Liver (tissue), 9 donors: ENCODE data around the gene NRSN2. TPM values are rescaled to one million over a fixed set of nuclear protein-coding genes. Genes with fewer than 3 reads are reported as not detected.
"Not testable (repeated sequence)": the region's sequence is repeated elsewhere in the genome, so short reads cannot be mapped to it uniquely, and the experiment has no call there.

Source experiments
- DNase-seq: peaks from one replicate; pipeline ENCODE4 v3.0.0-alpha.2; 2017; ENCODE audit warnings: low spot score
- H3K27ac ChIP-seq, 2 donors: one replicate each; pipeline ENCODE4 v1.7.0; 2013; ENCODE audit warnings: inconsistent platforms in 2 of 2, low read length in 2 of 2, control low read depth in 1 of 2, low read depth in 1 of 2, mild to moderate bottlenecking in 1 of 2
- H3K27me3 ChIP-seq, 4 donors: one replicate each; pipeline versions ENCODE4 v1.6.1 to v1.7.0; 2013; ENCODE audit warnings: low read length in 3 of 4, inconsistent platforms in 1 of 4, mild to moderate bottlenecking in 1 of 4, moderate library complexity in 1 of 4; ENCODE audit not compliant: control insufficient read depth in 4 of 4, insufficient read depth in 4 of 4
- H3K36me3 ChIP-seq, 4 donors: one replicate each; pipeline versions ENCODE4 v1.6.1 to v1.7.0; 2013; ENCODE audit warnings: low read length in 3 of 4, mild to moderate bottlenecking in 3 of 4, low read depth in 1 of 4, moderate library complexity in 1 of 4; ENCODE audit not compliant: control insufficient read depth in 4 of 4, insufficient read depth in 3 of 4
- H3K4me1 ChIP-seq, 4 donors: one replicate each; pipeline versions ENCODE4 v1.6.1 to v1.7.0; 2013; ENCODE audit warnings: low read length in 3 of 4, mild to moderate bottlenecking in 3 of 4, moderate library complexity in 1 of 4; ENCODE audit not compliant: control insufficient read depth in 4 of 4, insufficient read depth in 4 of 4
- H3K4me3 ChIP-seq, 3 donors: one replicate each; pipeline versions ENCODE4 v1.6.1 to v1.7.0; 2013; ENCODE audit warnings: low read length in 3 of 3, control low read depth in 1 of 3, low read depth in 1 of 3, mild to moderate bottlenecking in 1 of 3
- H3K9ac ChIP-seq, 2 donors: one replicate each; pipeline ENCODE4 v1.7.0; 2013; ENCODE audit warnings: low read length in 2 of 2, mild to moderate bottlenecking in 2 of 2, moderate library complexity in 2 of 2, control low read depth in 1 of 2, low read depth in 1 of 2
- H3K9me3 ChIP-seq, 4 donors: one replicate each; pipeline versions ENCODE4 v1.6.1 to v1.7.0; 2013; ENCODE audit warnings: low read length in 3 of 4; ENCODE audit not compliant: control insufficient read depth in 4 of 4
- EGR1 ChIP-seq, 2 donors: IDR thresholded peaks; 2 replicates each; pipeline ENCODE4 v1.6.1; 2016 to 2018; ENCODE audit warnings: antibody characterized with exemption in 2 of 2, low read depth in 2 of 2
- FOXA1 ChIP-seq: IDR thresholded peaks from 2 replicates; pipeline ENCODE4 v1.6.1; 2016; ENCODE audit warnings: antibody characterized with exemption
- FOXA2 ChIP-seq: IDR thresholded peaks from 2 replicates; pipeline ENCODE4 v1.6.1; 2016; ENCODE audit warnings: antibody characterized with exemption
- HNF4G ChIP-seq: IDR thresholded peaks from 2 replicates; pipeline ENCODE4 v1.6.1; 2016; ENCODE audit warnings: antibody characterized with exemption
- JUND ChIP-seq, 2 donors: IDR thresholded peaks; 2 replicates each; pipeline ENCODE4 v1.6.1; 2016; ENCODE audit warnings: antibody characterized with exemption in 2 of 2
- NR2F2 ChIP-seq: IDR thresholded peaks from 2 replicates; pipeline ENCODE4 v1.6.1; 2016; ENCODE audit warnings: antibody characterized with exemption
- RAD21 ChIP-seq, 2 donors: IDR thresholded peaks; 2 replicates each; pipeline ENCODE4 v1.6.1; 2016; ENCODE audit warnings: antibody characterized with exemption in 2 of 2, mild to moderate bottlenecking in 2 of 2
- RXRA ChIP-seq, 2 donors: IDR thresholded peaks; 2 replicates each; pipeline ENCODE4 v1.6.1; 2017 to 2018; ENCODE audit warnings: antibody characterized with exemption in 2 of 2, mild to moderate bottlenecking in 1 of 2
- SP1 ChIP-seq: IDR thresholded peaks from 2 replicates; pipeline ENCODE4 v1.6.1; 2018; ENCODE audit warnings: antibody characterized with exemption, mild to moderate bottlenecking
- TAF1 ChIP-seq: conservative IDR thresholded peaks from 2 replicates; pipeline ENCODE4 v1.6.1; 2016; ENCODE audit warnings: antibody characterized with exemption, mild to moderate bottlenecking
- YY1 ChIP-seq: IDR thresholded peaks from 2 replicates; pipeline ENCODE4 v1.6.1; 2016; ENCODE audit warnings: antibody characterized with exemption, mild to moderate bottlenecking
- ZBTB33 ChIP-seq: IDR thresholded peaks from 2 replicates; pipeline ENCODE4 v1.6.1; 2016; ENCODE audit warnings: antibody characterized with exemption
- WGBS: extraction: QIAGEN DNeasy Blood & Tissue Kit; methylation state at CpG from one replicate; pipeline ENCODE4 v1.1.7; 2013; 5-methylcytosine and 5-hydroxymethylcytosine counted together
- polyA plus RNA-seq, 2 donors: library from polyadenylated mRNA; stranded (reverse) in 1 of 2; unstranded in 1 of 2; fragments of 200-250 nt in 1 of 2; fragments of >200 nt in 1 of 2; fragmentation: Nextera tagmentation in 1 of 2; extraction: Ambion mirVana in 1 of 2; gene quantifications; one replicate each; pipeline versions ENCODE4 v1.2.1 to v1.2.3, GENCODE V29; 2013 to 2015
- total RNA-seq, 2 donors: library from RNA; depleted of rRNA; stranded (reverse); fragments of >200 nt; gene quantifications; one replicate each; pipeline ENCODE4 v1.2.3, GENCODE V29; 2014
- TF ChIP-seq, protein P1 (sequence below): IDR thresholded peaks from 2 replicates; pipeline ENCODE4 v1.6.1; 2016; ENCODE audit warnings: antibody characterized with exemption
- TF ChIP-seq, protein P2 (sequence below): IDR thresholded peaks from 2 replicates; pipeline ENCODE4 v1.6.1; 2016; ENCODE audit warnings: antibody characterized with exemption, mild to moderate bottlenecking
- donor health status: healthy.
- donor health status: healthy.
- donor health status: healthy.
- donor health status: healthy.
- donor health status: healthy.

NRSN2 gene
- total and polyA plus RNA-seq, 4 donors, result 1.9 to 12.0 (median 4.7) TPM

DNA sequence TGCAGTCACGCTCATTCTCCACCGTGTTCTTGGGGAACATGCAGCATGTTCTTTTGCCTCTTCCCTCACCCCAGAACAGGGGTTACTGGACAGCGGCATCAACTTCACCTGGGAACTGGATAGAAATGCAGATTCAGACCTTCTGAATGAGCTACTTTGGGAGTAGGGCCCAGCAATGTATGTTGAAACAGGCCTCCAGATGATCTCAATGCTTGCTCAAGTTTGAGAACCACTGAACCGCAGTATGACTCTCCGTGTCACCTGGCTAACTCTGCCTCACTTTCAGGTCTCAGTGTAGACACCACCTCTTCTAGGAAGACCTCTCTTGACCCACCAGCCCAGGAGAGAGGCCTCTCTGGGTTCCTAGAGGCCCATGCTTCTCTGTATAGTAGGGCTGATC, 38.5 kb downstream of the NRSN2 start:
- Histone ChIP-seq H3K9ac (no peak overlapping the region), H3K4me3 (no peak overlapping the region), H3K9me3 (no peaks in the 10 kb centered on the region), H3K27me3 (no peaks in the 10 kb centered on the region), H3K36me3 (peaks cover 3 to 13% (median 6%) of the 10 kb centered on the region in 4 donors), H3K27ac (no peak overlapping the region), H3K4me1 (peaks cover 5 to 37% (median 24%) of the 10 kb centered on the region in 4 donors)
- DNase-seq, result no peak
- TF ChIP-seq FOXA1, result no peak
- TF ChIP-seq HNF4G, result no peak
- TF ChIP-seq RAD21 (IDR thresholded peaks at IDR 0.05), result no peak
- no peak for TF ChIP-seq NR2F2
- TF ChIP-seq ZBTB33, result no peak
- no peak for TF ChIP-seq TAF1
- no peak for TF ChIP-seq SP1
- TF ChIP-seq YY1, result no peak
- no peak for TF ChIP-seq FOXA2
- WGBS, result 94% methylated on average over 5 of the region's 5 CpGs

DNA sequence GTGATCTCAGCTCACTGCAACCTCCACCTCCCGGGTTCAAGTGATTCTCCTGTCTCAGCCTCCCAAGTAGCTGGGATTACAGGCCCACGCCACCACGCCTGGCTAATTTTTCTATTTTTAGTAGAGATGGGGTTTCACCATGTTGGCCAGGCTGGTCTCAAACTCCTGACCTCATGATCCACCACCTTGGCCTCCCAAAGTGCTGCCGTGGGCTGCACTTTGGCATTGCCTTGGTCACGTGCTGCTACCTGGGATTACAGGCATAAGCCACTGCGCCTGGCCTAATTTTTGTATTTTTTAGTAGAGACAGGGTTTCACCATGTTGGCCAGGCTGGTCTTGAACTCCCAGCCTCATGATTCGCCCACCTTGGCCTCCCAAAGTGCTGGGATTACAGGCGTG, 39.7 kb downstream of the NRSN2 start:
- H3K27ac ChIP-seq, DNase-seq, H3K4me3 ChIP-seq, H3K9ac ChIP-seq, H3K9me3 ChIP-seq, H3K27me3 ChIP-seq: not testable (repeated sequence)
- 96% methylated on average over 8 of the region's 8 CpGs for WGBS
- Histone ChIP-seq H3K4me1 (peaks cover 5 to 48% (median 24%) of the 10 kb centered on the region in 4 donors), H3K36me3 (peaks cover 3 to 13% (median 7%) of the 10 kb centered on the region in 4 donors)

- Histone ChIP-seq H3K9me3 (no peaks in the 10 kb centered on the region), H3K4me3 (no peak overlapping the region)
- WGBS, result 99% methylated on average over 3 of the region's 3 CpGs
These were observed 40.6 kb downstream of the NRSN2 start for GRCh38 chr20:387520-387919.

More at GRCh38 chr20:387520-387919, 40.6 kb downstream of the NRSN2 start:
- DNase-seq, result no peak
- H3K4me1 ChIP-seq, result peaks cover 5 to 42% (median 21%) of the 10 kb centered on the region in 4 donors
- H3K27me3 ChIP-seq, result no peaks in the 10 kb centered on the region
- H3K27ac ChIP-seq, result peak overlapping the region in 1 of 2 donors; percentile 67
- H3K36me3 ChIP-seq, result peaks cover 4 to 17% (median 12%) of the 10 kb centered on the region in 4 donors
- peak overlapping the region in 1 of 2 donors; percentile 1 for H3K9ac ChIP-seq
- TF ChIP-seq EGR1 (IDR thresholded peaks at IDR 0.05; ENCODE audit: low read depth in 2 of 2) (no peak), SP1 (no peak), TAF1 (no peak), RAD21 (IDR thresholded peaks at IDR 0.05) (no peak), NR2F2 (no peak), ZBTB33 (no peak), JUND (IDR thresholded peaks at IDR 0.05) (no peak), HNF4G (no peak), RXRA (IDR thresholded peaks at IDR 0.05) (no peak)
- TF ChIP-seq, protein P1, sequence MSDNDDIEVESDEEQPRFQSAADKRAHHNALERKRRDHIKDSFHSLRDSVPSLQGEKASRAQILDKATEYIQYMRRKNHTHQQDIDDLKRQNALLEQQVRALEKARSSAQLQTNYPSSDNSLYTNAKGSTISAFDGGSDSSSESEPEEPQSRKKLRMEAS, result no peak
- TF ChIP-seq, protein P2, sequence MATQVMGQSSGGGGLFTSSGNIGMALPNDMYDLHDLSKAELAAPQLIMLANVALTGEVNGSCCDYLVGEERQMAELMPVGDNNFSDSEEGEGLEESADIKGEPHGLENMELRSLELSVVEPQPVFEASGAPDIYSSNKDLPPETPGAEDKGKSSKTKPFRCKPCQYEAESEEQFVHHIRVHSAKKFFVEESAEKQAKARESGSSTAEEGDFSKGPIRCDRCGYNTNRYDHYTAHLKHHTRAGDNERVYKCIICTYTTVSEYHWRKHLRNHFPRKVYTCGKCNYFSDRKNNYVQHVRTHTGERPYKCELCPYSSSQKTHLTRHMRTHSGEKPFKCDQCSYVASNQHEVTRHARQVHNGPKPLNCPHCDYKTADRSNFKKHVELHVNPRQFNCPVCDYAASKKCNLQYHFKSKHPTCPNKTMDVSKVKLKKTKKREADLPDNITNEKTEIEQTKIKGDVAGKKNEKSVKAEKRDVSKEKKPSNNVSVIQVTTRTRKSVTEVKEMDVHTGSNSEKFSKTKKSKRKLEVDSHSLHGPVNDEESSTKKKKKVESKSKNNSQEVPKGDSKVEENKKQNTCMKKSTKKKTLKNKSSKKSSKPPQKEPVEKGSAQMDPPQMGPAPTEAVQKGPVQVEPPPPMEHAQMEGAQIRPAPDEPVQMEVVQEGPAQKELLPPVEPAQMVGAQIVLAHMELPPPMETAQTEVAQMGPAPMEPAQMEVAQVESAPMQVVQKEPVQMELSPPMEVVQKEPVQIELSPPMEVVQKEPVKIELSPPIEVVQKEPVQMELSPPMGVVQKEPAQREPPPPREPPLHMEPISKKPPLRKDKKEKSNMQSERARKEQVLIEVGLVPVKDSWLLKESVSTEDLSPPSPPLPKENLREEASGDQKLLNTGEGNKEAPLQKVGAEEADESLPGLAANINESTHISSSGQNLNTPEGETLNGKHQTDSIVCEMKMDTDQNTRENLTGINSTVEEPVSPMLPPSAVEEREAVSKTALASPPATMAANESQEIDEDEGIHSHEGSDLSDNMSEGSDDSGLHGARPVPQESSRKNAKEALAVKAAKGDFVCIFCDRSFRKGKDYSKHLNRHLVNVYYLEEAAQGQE, result no peak
